ENCODE measurements around the gene SYCE3. TPM values are rescaled to one million over a fixed set of nuclear protein-coding genes. Genes with fewer than 3 reads are reported as not detected.

The SYCE3 gene
- total RNA-seq, 1 donor from 2014 or later: not detected

- Mint-ChIP-seq H3K27me3 (no peaks in the 10 kb centered on the region), H3K4me1 (peaks cover 47% of the 10 kb centered on the region), H3K4me3 (peak overlapping the region; percentile 96), H3K27ac (peak overlapping the region; percentile 100), H3K36me3 (ENCODE audit: low read depth) (peaks cover 19% of the 10 kb centered on the region), H3K9me3 (no peaks in the 10 kb centered on the region)
- DNase-seq: peak; percentile 96
- intact Hi-C loops (cut with micrococcal nuclease): loop anchor here (1.0 to 2.0 kb wide), 6 partner anchors 8 to 90 kb away; partner anchors contain the start of genes CHKB, KLHDC7B, NCAPH2 and SYCE3
Observed at GRCh38 chr22:50530877-50531545, 31.7 kb downstream of the SYCE3 start.

DNA sequence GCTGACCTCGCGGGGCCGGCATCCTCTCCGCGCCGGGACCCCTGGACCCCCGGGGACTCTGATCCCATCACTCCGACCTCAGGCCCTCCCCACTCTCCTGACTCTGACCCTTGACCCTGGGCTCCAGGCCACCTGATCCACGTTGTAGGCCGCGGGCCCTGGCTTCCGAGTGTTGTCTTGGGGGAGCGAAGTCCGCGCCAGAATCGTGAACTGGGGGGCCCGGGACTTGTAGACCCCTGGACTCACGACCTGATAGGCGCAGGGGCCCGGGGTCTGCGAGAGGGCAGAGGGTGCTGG lies 32.2 kb downstream of the SYCE3 start:
- H3K36me3 Mint-ChIP-seq (ENCODE audit: low read depth): peaks cover 19% of the 10 kb centered on the region
- no peaks in the 10 kb centered on the region for H3K9me3 Mint-ChIP-seq
- peak overlapping the region; percentile 96 for H3K4me3 Mint-ChIP-seq
- intact Hi-C loops (cut with micrococcal nuclease): loop anchor here (2.0 kb wide), 3 partner anchors 14 to 52 kb away; partner anchors contain the start of genes CHKB, KLHDC7B and SYCE3
- H3K27ac Mint-ChIP-seq: peak overlapping the region; percentile 100
- peaks cover 47% of the 10 kb centered on the region for H3K4me1 Mint-ChIP-seq
- H3K27me3 Mint-ChIP-seq: no peaks in the 10 kb centered on the region
- DNase-seq: no peak

- Mint-ChIP-seq H3K36me3 (ENCODE audit: low read depth) (peaks cover 19% of the 10 kb centered on the region), H3K27me3 (no peaks in the 10 kb centered on the region), H3K4me1 (peaks cover 45% of the 10 kb centered on the region), H3K9me3 (no peaks in the 10 kb centered on the region), H3K4me3 (peak within 1 kb of the TSS; percentile 96), H3K27ac (peak within 1 kb of the TSS; percentile 100)
- intact Hi-C loops (cut with micrococcal nuclease): loop anchor here (2.0 to 5.0 kb wide), 5 partner anchors 15 to 568 kb away; partner anchors contain the start of genes CHKB, KLHDC7B, PIM3 and SYCE3
- DNase-seq: peak; percentile 96
Observed at GRCh38 chr22:50529897-50530579, 32.7 kb downstream of the SYCE3 start, which contains the start of gene TYMP. Gene TYMP (minus strand): TSS chr22:50530012. CDS start chr22:50529709, 303 bp downstream.

DNA sequence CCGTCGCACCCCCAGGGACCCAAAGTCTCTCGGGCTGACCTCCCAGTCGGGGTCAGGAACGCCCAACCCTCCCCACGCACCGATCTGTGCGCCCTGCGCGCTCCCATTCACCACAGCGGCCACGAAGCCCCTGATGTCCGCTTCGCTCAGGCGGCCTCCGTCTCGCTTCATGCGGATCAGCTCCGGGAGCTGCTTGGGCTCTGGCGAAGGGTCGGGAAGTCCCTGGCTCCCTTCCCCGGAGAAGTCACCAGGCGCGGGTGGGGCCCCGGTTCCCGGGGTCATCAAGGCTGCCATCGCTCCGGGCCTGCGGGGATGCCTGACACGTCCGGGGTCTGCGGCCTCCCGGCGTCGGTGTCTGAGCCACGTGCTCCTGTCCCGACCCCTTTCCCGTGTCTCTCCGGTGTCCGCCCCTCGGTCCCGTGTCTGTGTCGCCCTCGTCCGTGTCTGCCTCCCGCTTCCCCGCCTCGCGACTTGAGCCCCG lies 33.3 kb downstream of the SYCE3 start:
- no peaks in the 10 kb centered on the region for H3K27me3 Mint-ChIP-seq
- DNase-seq: no peak
- peaks cover 25% of the 10 kb centered on the region for H3K36me3 Mint-ChIP-seq (ENCODE audit: low read depth)
- H3K27ac Mint-ChIP-seq: peak overlapping the region; percentile 60
- H3K4me3 Mint-ChIP-seq: peak overlapping the region; percentile 90
- intact Hi-C loops (cut with micrococcal nuclease): loop anchor here (5.0 kb wide), 2 partner anchors 57 to 567 kb away; partner anchors contain the start of gene PIM3
- H3K4me1 Mint-ChIP-seq: peaks cover 47% of the 10 kb centered on the region
- H3K9me3 Mint-ChIP-seq: no peaks in the 10 kb centered on the region

DNA sequence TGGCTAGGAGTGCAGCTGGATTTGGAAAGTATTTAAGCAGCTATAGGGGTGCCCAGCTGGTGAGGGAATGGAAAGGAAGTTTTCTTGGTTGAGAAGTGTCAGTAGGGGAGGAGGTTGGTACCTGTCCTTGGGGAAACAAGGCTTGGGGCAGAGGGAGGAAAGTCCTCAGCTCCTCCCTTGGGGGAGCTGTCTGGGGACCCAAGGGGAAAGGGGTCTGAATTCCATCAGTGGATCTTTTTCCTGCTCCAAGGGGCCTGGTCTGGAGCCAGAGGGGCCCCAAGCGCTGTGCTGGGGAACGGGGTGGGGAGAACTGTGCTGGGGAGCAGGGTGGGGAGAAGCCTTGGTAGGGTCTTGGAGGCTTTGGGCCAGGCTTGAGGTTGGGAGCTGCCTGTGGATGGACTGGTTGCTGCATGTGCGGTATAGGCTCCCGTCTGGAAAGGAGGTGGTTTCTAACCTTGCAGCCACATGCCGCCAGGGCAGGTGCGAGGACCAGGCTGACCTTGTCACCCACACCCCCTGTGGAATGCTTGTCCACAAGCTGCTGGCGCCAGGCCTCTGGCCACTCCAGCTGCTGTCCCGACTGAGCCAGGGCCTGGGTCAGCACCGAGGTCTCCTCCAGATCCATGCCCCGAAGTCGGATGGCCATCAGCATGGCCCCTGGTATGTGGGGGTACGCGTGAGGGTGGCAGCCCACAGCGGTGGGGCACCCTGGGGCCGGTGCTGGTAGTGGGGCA lies 33.9 kb downstream of the SYCE3 start:
- peak overlapping the region; percentile 90 for H3K4me3 Mint-ChIP-seq
- H3K27me3 Mint-ChIP-seq: no peaks in the 10 kb centered on the region
- H3K4me1 Mint-ChIP-seq: peaks cover 43% of the 10 kb centered on the region
- peak; percentile 70 for DNase-seq
- H3K27ac Mint-ChIP-seq: peak overlapping the region; percentile 87
- H3K36me3 Mint-ChIP-seq (ENCODE audit: low read depth): peaks cover 27% of the 10 kb centered on the region
- intact Hi-C loops (cut with micrococcal nuclease): loop anchor here (5.0 kb wide), 2 partner anchors 57 to 567 kb away; partner anchors contain the start of gene PIM3
- H3K9me3 Mint-ChIP-seq: no peaks in the 10 kb centered on the region

- H3K4me3 Mint-ChIP-seq: peak overlapping the region; percentile 90
- peaks cover 32% of the 10 kb centered on the region for H3K36me3 Mint-ChIP-seq (ENCODE audit: low read depth)
- no peaks in the 10 kb centered on the region for H3K9me3 Mint-ChIP-seq
- H3K27me3 Mint-ChIP-seq: no peaks in the 10 kb centered on the region
- peak; percentile 68 for DNase-seq
- intact Hi-C loops (cut with micrococcal nuclease): loop anchor here (2.0 to 5.0 kb wide), 3 partner anchors 56 to 566 kb away; partner anchors contain the start of genes HDAC10 and PIM3
- peaks cover 39% of the 10 kb centered on the region for H3K4me1 Mint-ChIP-seq
- H3K27ac Mint-ChIP-seq: peak overlapping the region; percentile 87
Observed at GRCh38 chr22:50527921-50528681, 34.6 kb downstream of the SYCE3 start.

GRCh38 chr22:50526834-50527801 lies 35.6 kb downstream of the SYCE3 start:
- peak; percentile 82 for DNase-seq
- peaks cover 35% of the 10 kb centered on the region for H3K36me3 Mint-ChIP-seq (ENCODE audit: low read depth)
- H3K9me3 Mint-ChIP-seq: no peaks in the 10 kb centered on the region
- peak overlapping the region; percentile 90 for H3K4me3 Mint-ChIP-seq
- no peaks in the 10 kb centered on the region for H3K27me3 Mint-ChIP-seq
- intact Hi-C loops (cut with micrococcal nuclease): loop anchor here (1.0 to 5.0 kb wide), 4 partner anchors 36 to 565 kb away; partner anchors contain the start of genes HDAC10 and PIM3
- H3K27ac Mint-ChIP-seq: peak overlapping the region; percentile 87
- H3K4me1 Mint-ChIP-seq: peaks cover 32% of the 10 kb centered on the region

DNA sequence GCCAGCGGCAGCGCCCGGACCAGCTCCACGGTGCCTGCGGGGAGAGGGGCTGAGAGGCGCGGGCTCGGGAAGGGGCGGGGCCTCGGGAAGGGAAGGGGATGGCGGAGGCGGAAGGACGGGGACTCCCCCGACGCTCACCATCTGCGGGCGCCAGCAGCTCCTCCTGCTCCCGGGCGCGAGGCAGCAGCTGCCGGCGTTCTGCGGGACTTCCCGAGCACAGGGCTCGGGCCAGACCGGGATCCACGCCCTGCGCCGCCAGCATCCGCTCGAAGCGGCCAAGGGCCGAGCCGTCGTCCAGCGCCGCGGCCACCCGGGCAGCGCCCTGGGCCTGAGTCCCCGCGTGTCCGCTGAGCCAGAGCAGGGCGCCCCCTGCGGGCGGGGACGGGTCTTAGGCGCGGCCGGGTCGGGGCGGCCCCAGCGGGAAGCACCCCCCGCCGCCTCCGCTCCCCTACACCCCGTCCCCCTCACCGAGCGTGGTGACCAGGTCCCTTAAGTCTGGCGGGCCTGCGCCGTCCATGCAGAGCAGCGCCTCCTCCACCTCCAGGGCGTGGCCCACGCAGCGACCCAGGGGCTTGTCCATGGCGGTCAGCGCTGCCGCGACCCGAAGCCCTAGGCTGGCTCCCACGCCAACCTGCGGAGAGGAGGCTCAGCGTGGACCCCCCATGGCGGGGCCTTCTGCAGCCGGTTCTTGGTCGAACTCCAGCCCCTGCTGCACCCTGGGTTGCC lies 36.4 kb downstream of the SYCE3 start:
- H3K27me3 Mint-ChIP-seq: no peaks in the 10 kb centered on the region

DNA sequence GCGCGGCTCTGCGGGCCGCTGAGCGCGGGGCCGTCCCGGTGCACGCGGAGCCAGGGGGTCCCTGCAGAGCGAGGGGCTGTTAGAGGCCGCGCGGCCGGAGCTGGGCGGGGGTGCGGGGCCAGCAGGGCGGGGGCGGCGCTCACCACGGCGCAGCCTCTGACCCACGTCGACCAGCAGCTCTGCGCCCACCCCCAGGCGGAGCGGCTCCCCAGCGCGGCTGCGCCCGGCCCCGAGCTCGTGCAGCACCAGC lies 36.9 kb downstream of the SYCE3 start:
- Mint-ChIP-seq H3K9me3 (no peaks in the 10 kb centered on the region), H3K36me3 (ENCODE audit: low read depth) (peaks cover 37% of the 10 kb centered on the region), H3K27me3 (no peaks in the 10 kb centered on the region), H3K4me3 (peak overlapping the region; percentile 90), H3K27ac (peak overlapping the region; percentile 78), H3K4me1 (peaks cover 32% of the 10 kb centered on the region)
- DNase-seq: no peak
- intact Hi-C loops (cut with micrococcal nuclease): loop anchor here (1.0 to 5.0 kb wide), 7 partner anchors 17 to 563 kb away; partner anchors contain the start of genes HDAC10, NCAPH2 and PIM3

More for the DNA sequence above, 36.4 kb downstream of the SYCE3 start:
- intact Hi-C loops (cut with micrococcal nuclease): loop anchor here (1.0 to 5.0 kb wide), 4 partner anchors 37 to 564 kb away; partner anchors contain the start of genes HDAC10 and PIM3
- Mint-ChIP-seq H3K4me3 (peak overlapping the region; percentile 90), H3K27ac (peak overlapping the region; percentile 87), H3K9me3 (no peaks in the 10 kb centered on the region), H3K4me1 (peaks cover 32% of the 10 kb centered on the region), H3K36me3 (ENCODE audit: low read depth) (peaks cover 35% of the 10 kb centered on the region)
- peak; percentile 96 for DNase-seq

DNA sequence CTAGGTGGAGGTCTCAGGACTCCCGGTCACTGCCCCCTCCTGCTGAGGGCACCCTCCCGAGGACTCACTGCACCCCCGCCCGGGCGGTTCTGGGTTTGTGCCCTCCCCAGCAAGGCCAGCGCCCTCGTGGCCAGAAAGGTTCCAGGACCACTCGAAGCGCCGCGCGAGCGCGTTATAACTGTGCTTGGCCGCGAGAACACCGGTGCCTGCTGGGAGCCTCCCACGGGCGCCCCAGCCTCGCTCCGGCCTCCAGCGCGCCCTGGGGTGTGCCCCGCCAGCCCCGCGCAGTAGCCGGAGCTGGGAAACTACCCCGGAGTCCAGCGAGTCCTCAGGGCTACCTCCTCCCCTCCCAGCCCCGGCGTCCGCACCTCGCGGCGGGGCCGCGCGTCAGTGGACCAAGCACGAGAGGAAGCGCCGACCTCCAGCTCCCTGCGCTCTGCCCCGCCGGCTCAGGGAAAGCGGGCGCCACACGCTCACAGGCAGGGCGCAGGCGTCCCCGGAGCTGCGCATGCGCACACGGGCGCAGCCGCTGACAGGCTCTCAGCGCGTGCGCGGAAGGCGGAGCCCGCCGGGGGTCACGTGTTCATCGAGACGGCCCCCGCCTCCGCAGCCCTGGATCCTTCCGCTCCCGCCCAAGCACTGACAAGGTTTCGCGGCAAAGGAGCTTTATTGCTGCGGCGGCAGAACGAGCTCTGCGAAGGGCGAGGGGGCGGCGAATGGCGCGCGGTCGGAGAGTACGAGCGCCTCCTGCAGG lies 37.4 kb downstream of the SYCE3 start, which contains the start of gene SCO2:
SCO2 (minus strand) TSS at position 495 of the 754 bp plus-strand sequence. CDS start 1,187 bp downstream, outside the sequence.
- intact Hi-C loops (cut with micrococcal nuclease): loop anchor here (1.0 to 5.0 kb wide), 5 partner anchors 17 to 563 kb away; partner anchors contain the start of genes NCAPH2 and PIM3
- DNase-seq: peak; percentile 99
- Mint-ChIP-seq H3K4me3 (peak within 1 kb of the TSS; percentile 90), H3K27me3 (no peaks in the 10 kb centered on the region), H3K27ac (peak within 1 kb of the TSS; percentile 88), H3K4me1 (peaks cover 32% of the 10 kb centered on the region), H3K9me3 (no peaks in the 10 kb centered on the region), H3K36me3 (ENCODE audit: low read depth) (peaks cover 36% of the 10 kb centered on the region)

GRCh38 chr22:50524676-50525103 lies 38.0 kb downstream of the SYCE3 start:
- no peaks in the 10 kb centered on the region for H3K9me3 Mint-ChIP-seq
- no peak for DNase-seq
- H3K27ac Mint-ChIP-seq: peak overlapping the region; percentile 88
- H3K36me3 Mint-ChIP-seq (ENCODE audit: low read depth): peaks cover 41% of the 10 kb centered on the region
- no peaks in the 10 kb centered on the region for H3K27me3 Mint-ChIP-seq
- H3K4me3 Mint-ChIP-seq: peak overlapping the region; percentile 90
- intact Hi-C loops (cut with micrococcal nuclease): loop anchor here (1.0 to 5.0 kb wide), 5 partner anchors 16 to 562 kb away; partner anchors contain the start of genes NCAPH2 and PIM3
- peaks cover 32% of the 10 kb centered on the region for H3K4me1 Mint-ChIP-seq

Measured in activated CD4-positive, alpha-beta T cell treated with anti-CD3 and anti-CD28 coated beads, Interleukin-2, amount 10 ng/mL, durations not matched to agents 24 days and 14 days (primary cell).